GM21576 (cell line): ENCODE measurements around the gene TEAD1.
"Not testable (repeated sequence)": the region's sequence is repeated elsewhere in the genome, so short reads cannot be mapped to it uniquely, and the experiment has no call there.

Experiments used
- ATAC-seq: cut with Tn5 transposase; IDR thresholded peaks from one replicate; pipeline ENCODE4 v1.9.1; 2021; ENCODE audit warnings: mild to moderate bottlenecking, moderate library complexity; ENCODE audit not compliant: unreplicated experiment

Gene TEAD1

GRCh38 chr11:12733091-12733490 lies 58.9 kb downstream of the TEAD1 start:
- ATAC-seq = no peak

DNA sequence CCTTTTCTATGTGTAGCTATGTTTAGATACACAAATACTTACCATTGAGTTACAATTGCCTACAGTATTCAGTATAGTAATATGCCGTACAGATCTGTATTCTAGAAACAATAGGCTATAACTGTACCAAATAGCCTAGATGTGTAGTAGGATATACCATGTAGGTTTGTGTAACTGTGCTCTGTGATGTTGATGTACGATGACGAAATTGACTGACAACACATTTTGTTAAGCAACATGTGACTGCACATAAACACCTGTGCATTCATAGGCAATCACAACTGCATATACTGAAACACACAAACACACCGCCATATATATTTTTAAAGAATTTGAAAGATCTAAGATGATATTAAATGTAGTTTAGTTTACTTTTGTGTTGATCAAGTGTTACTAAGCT lies 60.4 kb downstream of the TEAD1 start:
- no peak for ATAC-seq

DNA sequence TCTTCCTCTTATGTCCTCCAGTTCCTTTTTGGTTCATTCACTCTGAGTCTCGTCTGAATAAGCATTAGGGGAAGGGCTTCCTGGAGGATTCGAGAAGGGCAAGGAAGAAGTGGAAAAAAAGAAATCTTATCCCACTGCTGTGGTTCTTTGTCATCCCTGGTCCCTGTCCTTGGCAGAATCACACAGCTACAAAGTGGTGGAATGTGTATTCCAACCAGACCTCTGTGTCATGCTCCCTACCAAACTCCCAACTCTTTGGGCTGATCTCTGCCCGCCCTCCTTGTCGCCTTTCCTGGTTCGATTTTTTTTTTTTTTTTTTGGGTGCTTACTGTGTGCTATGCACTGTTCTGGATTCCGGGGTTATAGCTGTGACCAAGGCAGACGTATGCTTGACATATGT lies 61.0 kb downstream of the TEAD1 start:
- ATAC-seq = no peak

GRCh38 chr11:12737024-12737423 lies 62.8 kb downstream of the TEAD1 start:
- no peak for ATAC-seq

GRCh38 chr11:12741671-12742216 lies 67.5 kb downstream of the TEAD1 start:
- no peak for ATAC-seq

DNA sequence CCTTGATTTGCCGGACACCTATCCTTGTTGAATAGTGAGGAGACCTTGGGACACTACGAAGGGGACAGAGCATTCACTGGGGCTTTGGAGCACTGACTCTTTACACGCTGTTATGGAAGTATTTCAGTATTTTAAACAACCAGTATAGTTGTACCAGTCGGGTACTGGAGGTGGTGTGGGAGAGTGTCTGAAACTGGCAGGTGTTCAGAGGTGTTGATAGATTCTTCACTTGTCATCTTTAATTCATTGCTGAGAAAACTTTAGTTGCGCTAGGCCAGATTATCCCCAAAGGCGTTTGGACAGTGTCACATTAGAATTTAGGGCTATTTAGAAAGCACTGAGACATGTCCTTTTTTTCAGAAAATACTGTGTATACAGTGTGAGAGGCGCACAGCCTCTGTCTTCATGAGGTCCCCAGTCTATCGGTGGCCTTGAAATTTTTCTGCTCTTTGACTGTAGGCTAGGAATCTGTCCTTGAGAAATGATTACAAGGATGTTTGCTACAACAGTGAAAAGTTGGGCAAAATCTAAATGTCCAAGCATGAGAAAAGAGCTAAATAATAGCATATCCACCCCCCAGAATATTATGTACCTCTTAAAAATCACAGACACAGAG lies 69.7 kb downstream of the TEAD1 start:
- ATAC-seq = no peak

- ATAC-seq = no peak
Measured at GRCh38 chr11:12744826-12745502, 70.7 kb downstream of the TEAD1 start.

DNA sequence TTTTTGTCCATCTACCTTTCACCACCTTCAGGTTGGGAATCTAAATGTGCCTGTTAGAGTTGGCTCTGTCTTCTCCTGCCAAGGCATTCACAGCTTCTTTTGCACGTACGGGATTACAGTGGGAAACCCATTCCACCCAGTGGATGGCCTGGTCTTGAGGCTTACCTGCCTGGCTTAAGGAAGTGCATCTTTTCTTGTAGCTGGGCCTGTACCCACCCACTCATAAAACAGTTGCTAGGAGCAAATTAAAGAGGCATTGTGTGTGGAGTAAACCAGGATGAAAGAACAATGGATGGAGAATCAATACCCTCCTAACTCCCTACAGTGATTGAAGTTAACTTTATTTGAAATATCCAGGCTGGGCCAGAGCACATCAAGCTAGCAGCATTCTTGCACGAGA lies 71.6 kb downstream of the TEAD1 start:
- no peak for ATAC-seq

DNA sequence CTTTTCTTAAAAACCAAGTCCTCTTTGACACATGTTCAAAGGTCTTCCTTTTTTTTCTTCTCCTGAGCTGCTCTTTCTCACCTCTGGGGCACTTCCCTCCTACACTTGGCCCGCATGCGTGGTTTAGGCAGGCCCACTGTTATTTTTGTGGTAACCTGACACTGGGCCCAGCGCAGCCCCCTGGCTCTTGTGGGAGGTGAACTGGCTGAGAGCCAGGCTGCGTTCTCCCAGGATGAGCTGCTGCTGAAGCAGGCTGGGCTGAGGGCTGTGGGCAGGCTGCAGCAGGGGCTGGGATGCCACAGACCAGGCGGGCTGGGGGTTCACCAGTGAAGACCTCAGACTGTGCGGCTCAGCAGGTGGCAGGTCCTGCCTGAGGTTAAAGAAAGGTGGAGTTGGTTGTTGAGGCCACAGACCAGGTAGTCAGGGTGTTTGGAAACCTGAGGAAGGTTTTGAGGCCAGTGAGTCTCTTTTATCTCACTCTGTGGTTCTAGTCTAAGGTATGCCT lies 72.4 kb downstream of the TEAD1 start:
- no peak for ATAC-seq

GRCh38 chr11:12748561-12748960 lies 74.3 kb downstream of the TEAD1 start:
- no peak for ATAC-seq

DNA sequence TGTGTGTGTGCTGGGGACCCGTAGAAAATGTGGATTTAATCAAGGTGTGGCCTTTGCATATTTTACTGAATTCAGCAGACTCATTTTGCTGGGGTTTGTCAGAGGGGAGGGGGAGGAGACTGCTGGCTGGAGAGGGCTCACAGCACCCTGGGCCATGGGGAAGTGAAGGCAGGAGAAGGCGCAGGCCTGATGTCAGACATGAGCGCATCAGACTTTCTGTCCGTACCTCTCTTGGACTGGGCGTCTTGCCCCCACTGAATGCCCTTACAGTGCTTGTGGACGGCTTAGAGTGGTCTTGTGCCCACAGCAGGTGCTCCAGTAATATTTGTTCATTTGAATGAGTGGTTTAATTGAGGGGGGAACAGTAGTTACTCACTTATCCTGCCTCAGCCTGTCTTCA lies 75.2 kb downstream of the TEAD1 start:
- ATAC-seq = no peak

DNA sequence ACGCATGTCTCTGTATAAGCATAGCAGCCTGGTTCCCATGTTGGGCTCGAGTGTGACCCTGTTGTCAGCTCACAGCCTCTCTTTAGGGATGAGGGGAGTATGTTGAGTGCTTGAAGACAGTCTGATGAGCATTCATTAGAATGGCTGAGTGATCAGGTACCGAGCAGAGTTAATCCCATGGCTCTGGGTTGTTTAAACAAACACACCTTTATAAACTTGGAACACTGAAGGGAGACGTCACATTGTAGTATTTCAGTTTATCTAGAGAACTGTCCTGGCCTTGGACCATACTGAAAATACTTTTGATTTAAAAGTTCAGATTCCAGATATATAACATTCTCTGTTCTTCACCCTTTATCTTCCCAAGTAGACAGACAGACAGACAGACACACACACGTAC lies 76.0 kb downstream of the TEAD1 start:
- ATAC-seq = no peak

- ATAC-seq = no peak
Measured at GRCh38 chr11:12752868-12753524, 78.8 kb downstream of the TEAD1 start.

DNA sequence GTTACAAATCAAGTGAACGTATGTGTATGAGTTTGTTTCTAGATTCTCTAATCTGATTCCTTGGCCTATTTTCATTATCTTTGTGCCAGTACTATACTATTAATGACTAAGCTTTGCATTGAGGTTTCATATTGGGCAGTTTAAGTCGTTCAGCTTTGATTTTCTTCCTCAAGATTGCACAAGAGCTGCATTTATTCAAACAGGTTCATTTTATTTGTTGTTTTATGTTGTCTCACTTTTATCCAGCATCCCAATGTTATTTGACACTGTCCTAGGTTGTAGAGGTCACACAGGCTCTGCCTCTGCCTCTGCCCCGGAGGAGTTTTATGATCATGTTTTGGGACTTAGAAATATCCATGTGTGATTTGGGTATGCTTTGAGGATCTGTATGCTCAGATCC lies 79.8 kb downstream of the TEAD1 start:
- no peak for ATAC-seq

- no peak for ATAC-seq
Measured at GRCh38 chr11:12754582-12755234, 80.5 kb downstream of the TEAD1 start.

- no peak for ATAC-seq
Measured at GRCh38 chr11:12755510-12756453, 81.6 kb downstream of the TEAD1 start.

DNA sequence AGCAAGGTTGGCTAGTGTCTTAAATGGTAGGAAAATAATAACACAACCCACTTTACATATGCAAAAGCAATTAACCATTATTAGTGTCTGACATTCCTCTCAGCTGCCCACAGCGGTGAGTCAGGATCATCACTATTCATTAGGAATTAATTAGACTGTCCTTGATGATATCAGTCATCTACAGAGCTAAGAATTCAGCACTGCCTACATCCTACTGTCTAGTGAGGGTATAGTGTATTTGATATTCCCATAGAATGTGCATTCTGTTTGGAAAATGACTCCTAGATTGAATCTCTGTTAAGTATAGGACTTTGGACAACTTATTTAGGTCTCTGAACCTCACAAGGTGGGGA lies 82.2 kb downstream of the TEAD1 start:
- ATAC-seq = no peak

DNA sequence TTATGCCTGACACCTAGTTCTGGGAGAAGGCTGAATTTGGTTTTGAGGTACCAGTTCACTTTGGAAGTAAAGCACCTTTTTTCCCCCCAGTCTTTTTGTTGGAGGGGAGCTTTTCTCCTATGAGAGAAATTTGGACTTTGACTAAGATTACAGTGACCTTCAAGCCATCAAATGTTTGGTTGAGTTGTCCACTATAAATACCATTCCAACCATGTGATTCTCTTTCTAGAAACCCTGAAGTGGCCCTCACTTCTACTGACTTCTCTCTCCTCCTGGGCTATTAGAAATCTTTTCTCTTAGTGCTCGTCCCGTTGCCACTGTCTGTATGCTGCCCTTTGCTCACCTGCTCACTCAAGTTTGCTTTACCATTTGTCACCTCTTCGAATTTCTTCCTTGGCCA lies 82.6 kb downstream of the TEAD1 start:
- no peak for ATAC-seq

DNA sequence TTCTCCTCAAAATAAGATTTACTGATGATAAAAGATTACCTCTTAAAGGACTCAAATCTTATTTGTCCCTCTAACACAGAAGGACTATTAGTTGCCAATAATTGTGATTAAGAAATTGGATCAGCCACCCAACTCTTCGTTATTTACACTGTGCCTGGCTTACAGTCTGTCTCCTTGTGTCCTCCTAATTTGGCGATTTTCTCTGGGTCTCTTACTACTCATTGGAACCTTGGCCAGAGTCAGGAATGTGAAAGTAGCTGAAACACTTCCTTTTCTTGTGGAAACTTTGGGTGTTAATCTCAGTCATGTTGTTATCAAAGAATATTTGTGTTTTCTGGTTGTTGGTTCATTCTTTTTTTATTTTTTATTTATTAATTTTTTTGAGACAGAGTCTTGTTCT lies 83.2 kb downstream of the TEAD1 start:
- ATAC-seq = no peak

DNA sequence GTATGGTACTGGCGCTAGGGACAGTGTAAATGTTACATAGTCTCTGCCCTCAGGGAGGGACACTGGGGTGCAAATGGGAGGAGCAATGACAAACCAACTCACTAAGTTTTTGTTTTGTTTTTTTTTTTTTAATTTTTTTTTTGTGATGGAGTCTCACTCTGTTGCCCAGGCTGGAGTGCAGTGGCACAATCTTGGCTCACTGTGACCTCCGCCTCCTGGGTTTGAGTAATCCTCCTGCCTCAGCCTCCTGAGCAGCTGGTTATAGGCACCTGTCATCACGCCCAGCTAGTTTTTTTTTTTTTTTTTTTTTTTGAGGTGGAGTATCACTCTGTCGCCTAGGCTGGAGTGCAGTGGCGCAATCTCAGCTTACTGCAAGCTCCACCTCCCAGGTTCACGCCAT lies 83.9 kb downstream of the TEAD1 start:
- ATAC-seq = not testable (repeated sequence)
